ENCODE results near the gene VTCN1.

Gene VTCN1

DNA sequence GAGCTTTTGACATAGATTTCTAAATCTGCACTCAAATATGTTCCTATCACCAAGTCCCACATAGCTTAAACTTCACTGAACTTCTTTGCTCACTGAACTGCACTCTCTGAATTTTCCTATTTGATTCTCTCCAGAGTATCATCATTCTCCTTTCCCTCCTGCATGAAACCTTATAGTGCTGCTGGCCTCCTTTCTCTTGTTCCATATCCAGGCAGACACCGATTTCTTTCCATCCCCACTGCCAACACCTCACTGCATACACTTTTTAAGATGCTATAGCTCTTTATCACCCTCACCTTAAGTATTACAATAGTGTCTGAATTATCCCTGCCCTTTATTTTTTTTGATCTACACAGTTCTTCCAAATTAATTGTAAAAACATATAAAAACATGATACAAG is 86.1 kb downstream of the VTCN1 start:
- TF ChIP-seq ESRRG (CRISPR knock-in tag; IDR thresholded peaks at IDR 0.05) (no peak), ISL1 (CRISPR knock-in tag; IDR thresholded peaks at IDR 0.05) (no peak)
- no peak for ATAC-seq

DNA sequence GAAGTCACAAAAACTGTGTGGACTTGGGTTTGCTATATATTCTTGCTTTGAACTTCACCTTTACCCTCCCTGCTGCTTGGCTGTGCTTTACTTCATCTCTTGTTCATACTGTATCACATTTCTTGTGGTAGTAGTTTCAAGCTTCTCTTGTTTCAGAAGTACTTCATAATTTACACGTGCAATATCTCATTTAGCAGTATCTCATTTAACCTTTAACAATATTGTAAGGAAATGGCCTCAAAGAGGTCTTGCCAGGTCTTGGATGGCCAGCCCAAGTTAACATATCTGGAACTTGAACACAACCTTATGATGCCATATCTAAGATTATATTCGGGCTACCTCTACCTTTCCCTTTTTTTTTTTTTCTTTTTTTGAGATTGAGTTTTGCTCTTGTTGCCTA is 87.5 kb downstream of the VTCN1 start:
- TF ChIP-seq, protein P1, sequence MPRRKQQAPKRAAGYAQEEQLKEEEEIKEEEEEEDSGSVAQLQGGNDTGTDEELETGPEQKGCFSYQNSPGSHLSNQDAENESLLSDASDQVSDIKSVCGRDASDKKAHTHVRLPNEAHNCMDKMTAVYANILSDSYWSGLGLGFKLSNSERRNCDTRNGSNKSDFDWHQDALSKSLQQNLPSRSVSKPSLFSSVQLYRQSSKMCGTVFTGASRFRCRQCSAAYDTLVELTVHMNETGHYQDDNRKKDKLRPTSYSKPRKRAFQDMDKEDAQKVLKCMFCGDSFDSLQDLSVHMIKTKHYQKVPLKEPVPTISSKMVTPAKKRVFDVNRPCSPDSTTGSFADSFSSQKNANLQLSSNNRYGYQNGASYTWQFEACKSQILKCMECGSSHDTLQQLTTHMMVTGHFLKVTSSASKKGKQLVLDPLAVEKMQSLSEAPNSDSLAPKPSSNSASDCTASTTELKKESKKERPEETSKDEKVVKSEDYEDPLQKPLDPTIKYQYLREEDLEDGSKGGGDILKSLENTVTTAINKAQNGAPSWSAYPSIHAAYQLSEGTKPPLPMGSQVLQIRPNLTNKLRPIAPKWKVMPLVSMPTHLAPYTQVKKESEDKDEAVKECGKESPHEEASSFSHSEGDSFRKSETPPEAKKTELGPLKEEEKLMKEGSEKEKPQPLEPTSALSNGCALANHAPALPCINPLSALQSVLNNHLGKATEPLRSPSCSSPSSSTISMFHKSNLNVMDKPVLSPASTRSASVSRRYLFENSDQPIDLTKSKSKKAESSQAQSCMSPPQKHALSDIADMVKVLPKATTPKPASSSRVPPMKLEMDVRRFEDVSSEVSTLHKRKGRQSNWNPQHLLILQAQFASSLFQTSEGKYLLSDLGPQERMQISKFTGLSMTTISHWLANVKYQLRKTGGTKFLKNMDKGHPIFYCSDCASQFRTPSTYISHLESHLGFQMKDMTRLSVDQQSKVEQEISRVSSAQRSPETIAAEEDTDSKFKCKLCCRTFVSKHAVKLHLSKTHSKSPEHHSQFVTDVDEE (CRISPR knock-in tag; IDR thresholded peaks at IDR 0.05), result no peak
- TF ChIP-seq PPARA (CRISPR knock-in tag; IDR thresholded peaks at IDR 0.05; ENCODE audit: borderline replicate concordance), result no peak
- no peak for TF ChIP-seq ZFP30 (CRISPR knock-in tag; IDR thresholded peaks at IDR 0.05)
- TF ChIP-seq ZC3H10 (CRISPR knock-in tag; IDR thresholded peaks at IDR 0.05), result no peak
- no peak for TF ChIP-seq GLIS3 (CRISPR knock-in tag; IDR thresholded peaks at IDR 0.05)
- TF ChIP-seq ZNF8 (CRISPR knock-in tag; IDR thresholded peaks at IDR 0.05), result no peak
- TF ChIP-seq, protein P2, sequence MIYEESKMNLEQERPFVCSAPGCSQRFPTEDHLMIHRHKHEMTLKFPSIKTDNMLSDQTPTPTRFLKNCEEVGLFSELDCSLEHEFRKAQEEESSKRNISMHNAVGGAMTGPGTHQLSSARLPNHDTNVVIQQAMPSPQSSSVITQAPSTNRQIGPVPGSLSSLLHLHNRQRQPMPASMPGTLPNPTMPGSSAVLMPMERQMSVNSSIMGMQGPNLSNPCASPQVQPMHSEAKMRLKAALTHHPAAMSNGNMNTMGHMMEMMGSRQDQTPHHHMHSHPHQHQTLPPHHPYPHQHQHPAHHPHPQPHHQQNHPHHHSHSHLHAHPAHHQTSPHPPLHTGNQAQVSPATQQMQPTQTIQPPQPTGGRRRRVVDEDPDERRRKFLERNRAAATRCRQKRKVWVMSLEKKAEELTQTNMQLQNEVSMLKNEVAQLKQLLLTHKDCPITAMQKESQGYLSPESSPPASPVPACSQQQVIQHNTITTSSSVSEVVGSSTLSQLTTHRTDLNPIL (CRISPR knock-in tag; IDR thresholded peaks at IDR 0.05; ENCODE audit: low read depth), result no peak
- TF ChIP-seq SNAI2 (CRISPR knock-in tag; IDR thresholded peaks at IDR 0.05), result no peak
- no peak for TF ChIP-seq TCF4 (CRISPR knock-in tag; IDR thresholded peaks at IDR 0.05; ENCODE audit: borderline replicate concordance)
- no peak for TF ChIP-seq ZFP3 (CRISPR knock-in tag; IDR thresholded peaks at IDR 0.05)
- no peak for TF ChIP-seq CSDC2 (CRISPR knock-in tag; IDR thresholded peaks at IDR 0.05)
- TF ChIP-seq TOX (CRISPR knock-in tag; IDR thresholded peaks at IDR 0.05; ENCODE audit: borderline replicate concordance), result no peak
- no peak for TF ChIP-seq ZNF565 (CRISPR knock-in tag; conservative IDR thresholded peaks at IDR 0.05; ENCODE audit: low read depth)
- TF ChIP-seq RARB (CRISPR knock-in tag; IDR thresholded peaks at IDR 0.05), result no peak
- TF ChIP-seq, protein P3, sequence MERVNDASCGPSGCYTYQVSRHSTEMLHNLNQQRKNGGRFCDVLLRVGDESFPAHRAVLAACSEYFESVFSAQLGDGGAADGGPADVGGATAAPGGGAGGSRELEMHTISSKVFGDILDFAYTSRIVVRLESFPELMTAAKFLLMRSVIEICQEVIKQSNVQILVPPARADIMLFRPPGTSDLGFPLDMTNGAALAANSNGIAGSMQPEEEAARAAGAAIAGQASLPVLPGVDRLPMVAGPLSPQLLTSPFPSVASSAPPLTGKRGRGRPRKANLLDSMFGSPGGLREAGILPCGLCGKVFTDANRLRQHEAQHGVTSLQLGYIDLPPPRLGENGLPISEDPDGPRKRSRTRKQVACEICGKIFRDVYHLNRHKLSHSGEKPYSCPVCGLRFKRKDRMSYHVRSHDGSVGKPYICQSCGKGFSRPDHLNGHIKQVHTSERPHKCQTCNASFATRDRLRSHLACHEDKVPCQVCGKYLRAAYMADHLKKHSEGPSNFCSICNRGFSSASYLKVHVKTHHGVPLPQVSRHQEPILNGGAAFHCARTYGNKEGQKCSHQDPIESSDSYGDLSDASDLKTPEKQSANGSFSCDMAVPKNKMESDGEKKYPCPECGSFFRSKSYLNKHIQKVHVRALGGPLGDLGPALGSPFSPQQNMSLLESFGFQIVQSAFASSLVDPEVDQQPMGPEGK (CRISPR knock-in tag; IDR thresholded peaks at IDR 0.05; ENCODE audit: borderline replicate concordance), result no peak
- no peak for TF ChIP-seq ZNF70 (CRISPR knock-in tag; IDR thresholded peaks at IDR 0.05)
- no peak for TF ChIP-seq BACH2 (CRISPR knock-in tag; IDR thresholded peaks at IDR 0.05; ENCODE audit: borderline replicate concordance)

DNA sequence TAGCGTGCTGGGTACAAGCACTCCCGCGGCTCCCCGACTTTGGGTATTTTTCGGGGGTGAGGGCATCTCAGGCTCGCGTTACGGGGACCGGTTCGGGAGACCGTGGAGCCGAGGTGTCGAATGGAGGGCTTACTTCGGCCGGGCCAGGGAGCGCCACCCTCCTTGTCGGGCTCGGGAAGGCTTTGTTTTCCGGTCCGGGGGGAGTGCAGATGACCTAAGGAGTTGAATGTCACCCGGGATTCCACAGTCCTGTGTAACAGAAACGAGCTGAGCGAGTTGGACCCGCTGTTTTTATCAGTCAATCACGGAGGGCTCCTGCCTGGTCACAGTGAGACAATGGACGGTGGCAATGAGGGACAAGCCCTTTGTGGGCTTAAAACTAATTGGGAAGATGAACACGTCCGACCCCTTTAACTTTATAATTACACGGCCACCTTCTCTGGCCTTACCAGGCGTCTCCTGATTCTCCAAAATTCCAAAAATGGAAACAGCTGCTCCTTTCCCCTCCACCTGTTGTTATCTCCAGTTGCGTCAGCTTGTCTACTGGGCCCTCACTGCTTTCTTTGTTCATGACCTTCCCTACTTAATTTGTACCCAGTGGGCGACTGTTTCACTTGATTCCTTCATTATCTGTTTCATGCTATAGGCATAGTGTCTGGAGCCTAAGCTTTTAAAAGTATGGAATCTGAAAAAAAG is 88.2 kb downstream of the VTCN1 start:
- no peak for ATAC-seq
- TF ChIP-seq BACH2 (CRISPR knock-in tag; IDR thresholded peaks at IDR 0.05; ENCODE audit: borderline replicate concordance), result 0 out of 2 replicates have a peak, but pooled peaks have one; percentile 39
- TF ChIP-seq SNAI2 (CRISPR knock-in tag; IDR thresholded peaks at IDR 0.05), result no peak
- TF ChIP-seq ZNF565 (CRISPR knock-in tag; conservative IDR thresholded peaks at IDR 0.05; ENCODE audit: low read depth), result peak; percentile 55; the same call in 1 of the 2 replicates
- no peak for TF ChIP-seq ZC3H10 (CRISPR knock-in tag; IDR thresholded peaks at IDR 0.05)
- 0 out of 2 replicates have a peak, but pooled peaks have one; percentile 29 for TF ChIP-seq ZNF8 (CRISPR knock-in tag; IDR thresholded peaks at IDR 0.05)
- TF ChIP-seq ARNTL (CRISPR knock-in tag; IDR thresholded peaks at IDR 0.05; ENCODE audit: borderline replicate concordance, low read depth), result no peak
- no peak for TF ChIP-seq RARB (CRISPR knock-in tag; IDR thresholded peaks at IDR 0.05)
- TF ChIP-seq, protein P1 (CRISPR knock-in tag; IDR thresholded peaks at IDR 0.05), result 0 out of 2 replicates have a peak, but pooled peaks have one; percentile 26
- no peak for TF ChIP-seq ESRRG (CRISPR knock-in tag; IDR thresholded peaks at IDR 0.05)

More for the DNA sequence above, 87.5 kb downstream of the VTCN1 start:
- ATAC-seq, result no peak
